Right kidney (tissue), 9 donors: ENCODE results near the gene PCID2.
"Not testable (repeated sequence)": the region's sequence is repeated elsewhere in the genome, so short reads cannot be mapped to it uniquely, and the experiment has no call there.

Experiments
- DNase-seq: peaks from one replicate; pipeline ENCODE4 v3.0.0-alpha.2; 2016
- long read RNA-seq, 8 donors: transcript quantifications; one replicate each; lab custom pipeline, GENCODE V29; 2026

The PCID2 gene
- long read RNA-seq, donor 1, partial matches to known transcripts = 11 of 24 reads
- long read RNA-seq, donor 1, other reads (novel, unspliced or antisense) = 13 of 24 reads
- long read RNA-seq, donor 2, partial matches to known transcripts = 0 of 6 reads
- long read RNA-seq, donor 2, other reads (novel, unspliced or antisense) = 6 of 6 reads
- long read RNA-seq, donor 3 = 0 reads
- long read RNA-seq, donor 4, partial matches to known transcripts = 21 of 21 reads
- long read RNA-seq, donor 4, other reads (novel, unspliced or antisense) = 0 of 21 reads
- long read RNA-seq, donor 5, partial matches to known transcripts = 7 of 7 reads
- long read RNA-seq, donor 5, other reads (novel, unspliced or antisense) = 0 of 7 reads
- long read RNA-seq, donor 6, partial matches to known transcripts = 6 of 6 reads
- long read RNA-seq, donor 6, other reads (novel, unspliced or antisense) = 0 of 6 reads
- long read RNA-seq, donor 7, partial matches to known transcripts = 15 of 16 reads
- long read RNA-seq, donor 7, other reads (novel, unspliced or antisense) = 0 of 16 reads
- long read RNA-seq, donor 8, partial matches to known transcripts = 0 of 5 reads
- long read RNA-seq, donor 8, other reads (novel, unspliced or antisense) = 5 of 5 reads

DNA sequence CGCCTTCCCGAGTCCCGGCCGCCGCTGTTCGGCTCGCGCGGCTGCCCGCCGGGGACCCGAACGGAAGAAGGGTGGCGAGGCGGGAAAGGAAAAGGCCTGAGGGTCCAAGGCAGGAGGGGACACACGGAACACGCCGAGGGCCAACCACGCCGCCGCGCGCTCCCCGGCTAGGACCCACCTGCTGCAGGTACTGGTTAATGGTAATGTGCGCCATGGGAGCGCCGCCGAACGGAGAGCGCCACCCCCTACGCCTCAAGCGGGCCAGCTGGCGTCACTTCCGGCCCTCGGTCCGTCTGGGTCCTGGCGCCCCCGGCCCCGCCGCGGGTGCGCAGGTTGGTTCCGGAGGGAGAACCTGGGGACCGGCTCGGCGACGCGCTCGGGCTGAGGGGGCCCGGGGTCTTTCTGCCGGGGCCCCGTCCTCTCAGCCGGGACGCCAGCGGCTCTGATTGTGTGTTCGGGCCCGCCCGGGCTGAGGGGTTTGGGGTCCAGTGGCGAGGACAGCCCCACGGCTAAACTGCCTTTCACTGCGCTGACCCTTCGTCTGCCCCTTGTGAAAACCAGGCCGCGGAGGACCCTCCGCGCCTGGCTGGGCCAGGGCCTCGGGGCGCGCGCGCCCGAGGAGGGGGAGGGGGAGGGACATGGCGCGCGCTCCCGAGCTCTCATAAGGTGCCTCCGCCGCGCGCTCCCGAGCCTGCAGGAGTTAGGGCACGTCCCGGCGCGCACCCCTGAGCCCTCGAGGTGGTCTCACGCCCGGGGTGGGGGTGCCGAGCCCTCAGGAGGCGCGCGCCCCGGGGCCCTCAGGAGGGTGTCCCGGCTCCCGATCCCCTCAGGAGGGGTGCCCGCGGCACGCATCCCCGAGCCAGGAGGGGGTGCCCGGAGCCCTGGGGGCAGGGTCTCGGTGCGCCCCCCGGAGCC, at the start of gene PCID2:
Gene PCID2, minus strand, starts transcription at position 249 of the 915 bp plus-strand sequence. Its CDS starts 35 bp downstream, at position 214.
- peak; percentile 99 for DNase-seq

GRCh38 chr13:113257908-113258307, 49.4 kb upstream of the PCID2 start:
- DNase-seq = not testable (repeated sequence)

- no peak for DNase-seq
Measured at GRCh38 chr13:113252516-113253095, 44.1 kb upstream of the PCID2 start.

- DNase-seq = no peak
Measured at GRCh38 chr13:113245849-113246796, 37.7 kb upstream of the PCID2 start.

- no peak for DNase-seq
Measured at GRCh38 chr13:113243847-113244246, 35.4 kb upstream of the PCID2 start.

- DNase-seq = not testable (repeated sequence)
Measured at GRCh38 chr13:113241623-113242022, 33.2 kb upstream of the PCID2 start.

GRCh38 chr13:113239986-113240385, 31.5 kb upstream of the PCID2 start:
- DNase-seq = no peak

GRCh38 chr13:113239357-113239756, 30.9 kb upstream of the PCID2 start:
- DNase-seq = no peak

DNA sequence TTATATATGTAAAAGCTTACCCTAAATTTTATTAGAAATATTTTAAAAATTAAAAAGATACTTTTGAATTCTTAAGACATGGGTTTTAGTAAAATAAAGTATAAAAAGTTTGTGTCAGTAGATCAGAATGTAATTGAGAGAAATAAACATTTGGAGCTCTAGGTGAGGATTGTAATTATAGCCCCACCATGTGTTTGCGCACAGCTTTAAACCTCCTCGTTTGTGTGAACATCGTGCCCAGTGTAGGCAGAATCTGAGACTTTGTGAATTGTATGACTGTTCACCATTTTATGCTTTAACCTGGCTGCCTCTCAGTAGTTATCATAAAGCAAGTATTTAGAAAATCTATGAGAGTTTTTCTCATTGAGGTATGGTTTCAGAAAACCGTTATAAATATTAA, 30.1 kb upstream of the PCID2 start:
- DNase-seq = no peak

GRCh38 chr13:113233101-113233500, 24.6 kb upstream of the PCID2 start:
- no peak for DNase-seq

DNA sequence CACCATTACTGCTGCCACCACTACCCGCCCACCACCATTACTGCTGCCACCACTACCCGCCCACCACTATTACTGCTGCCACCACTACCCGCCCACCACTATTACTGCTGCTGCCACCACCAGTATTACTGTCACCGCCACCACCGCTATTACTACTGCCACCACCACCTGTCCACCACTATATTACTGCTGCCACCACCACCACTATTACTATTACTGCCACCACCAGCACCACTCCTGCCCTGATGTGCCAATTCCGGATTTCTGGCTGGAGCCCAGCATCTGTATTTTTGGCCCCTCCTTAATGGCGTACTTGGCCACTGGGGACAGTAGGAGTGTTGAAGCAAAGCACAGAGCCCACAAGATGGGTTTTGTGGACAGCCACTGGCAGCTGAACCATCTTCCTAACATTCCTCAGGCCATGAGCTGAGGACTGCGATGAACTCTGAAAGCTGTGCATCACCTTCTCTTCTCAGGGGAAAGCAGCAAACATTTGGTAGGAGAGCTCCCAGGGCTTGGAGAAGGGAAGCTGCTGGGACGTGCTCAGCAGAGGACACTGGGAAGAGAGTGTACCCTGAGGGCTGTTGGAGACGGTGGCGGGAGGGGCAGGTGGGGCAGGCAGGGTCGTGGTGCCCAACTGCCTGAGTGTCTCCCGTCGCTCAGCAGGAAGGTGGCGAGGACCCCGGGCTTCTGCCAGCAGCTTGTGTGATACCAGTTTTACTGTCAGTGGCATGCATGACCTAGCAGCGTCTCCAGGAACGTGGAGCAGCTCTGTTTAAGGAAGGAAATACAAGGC, 23.9 kb upstream of the PCID2 start:
- no peak for DNase-seq

- no peak for DNase-seq
Measured at GRCh38 chr13:113231306-113232207, 23.1 kb upstream of the PCID2 start.

- no peak for DNase-seq
Measured at GRCh38 chr13:113229791-113230190, 21.3 kb upstream of the PCID2 start.

DNA sequence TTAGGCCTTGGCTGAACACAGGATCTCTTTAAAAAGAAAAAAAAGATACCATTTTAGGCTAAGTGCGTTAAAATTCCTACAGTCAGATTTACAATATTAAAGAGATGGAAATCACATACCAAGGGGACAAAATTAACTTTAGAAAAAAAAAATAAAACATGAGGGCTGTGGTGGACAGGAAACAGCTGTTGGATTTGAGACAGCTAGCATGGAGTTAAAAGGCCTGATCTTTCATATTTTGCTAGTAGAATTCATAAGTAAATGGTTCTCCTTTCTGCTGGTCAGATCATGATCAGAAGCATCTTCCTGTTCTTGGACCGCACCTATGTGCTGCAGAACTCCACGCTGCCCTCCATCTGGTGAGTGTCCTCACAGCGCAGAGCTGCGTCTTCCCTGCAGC, 20.7 kb upstream of the PCID2 start:
- no peak for DNase-seq

GRCh38 chr13:113226873-113227450, 18.5 kb upstream of the PCID2 start:
- no peak for DNase-seq

- no peak for DNase-seq
Measured at GRCh38 chr13:113225515-113225914, 17.0 kb upstream of the PCID2 start.

- no peak for DNase-seq
Measured at GRCh38 chr13:113224486-113224885, 16.0 kb upstream of the PCID2 start.

GRCh38 chr13:113223070-113223469, 14.6 kb upstream of the PCID2 start:
- DNase-seq = no peak

- no peak for DNase-seq
Measured at GRCh38 chr13:113220877-113221276, 12.4 kb upstream of the PCID2 start.
